Measurements from ENCODE around the gene RPS21.

The RPS21 gene

DNA sequence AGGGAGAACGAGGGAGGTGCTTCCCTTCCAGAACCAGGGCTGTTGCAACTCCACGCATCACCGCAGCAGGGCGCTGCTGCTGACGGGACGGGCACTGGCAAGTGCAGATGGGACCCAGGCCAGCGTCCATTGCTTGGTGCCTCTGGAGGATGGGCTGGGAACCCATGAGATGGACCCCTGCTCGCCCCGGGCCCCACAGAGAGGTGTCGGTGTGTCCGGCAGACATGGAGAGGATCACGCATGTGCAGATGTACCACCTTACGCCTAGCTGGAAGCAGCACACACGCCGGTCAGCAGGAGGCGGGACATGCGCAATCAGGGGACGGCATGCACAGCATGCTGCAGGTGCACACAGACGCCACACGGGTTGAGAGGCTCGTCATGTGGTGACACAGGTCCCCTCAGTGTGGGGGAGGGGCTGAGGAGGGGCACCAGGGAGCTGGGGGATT is 14.5 kb downstream of the RPS21 start:
- H3K27ac ChIP-seq, result no peak overlapping the region
- TF ChIP-seq CTCF (IDR thresholded peaks at IDR 0.05), result no peak
- no peak for DNase-seq (ENCODE audit: low spot score)
- H3K4me3 ChIP-seq, result no peak overlapping the region

- no peak for DNase-seq (ENCODE audit: low spot score)
- H3K4me3 ChIP-seq, result no peak overlapping the region
- TF ChIP-seq CTCF (IDR thresholded peaks at IDR 0.05), result no peak
- H3K27ac ChIP-seq, result no peak overlapping the region
These were observed 15.7 kb downstream of the RPS21 start for GRCh38 chr20:62402456-62403150.

- Histone ChIP-seq H3K27ac (no peak overlapping the region), H3K4me3 (no peak overlapping the region)
- no peak for DNase-seq (ENCODE audit: low spot score)
- no peak for TF ChIP-seq CTCF (IDR thresholded peaks at IDR 0.05)
These were observed 16.4 kb downstream of the RPS21 start for GRCh38 chr20:62403331-62403730.

DNA sequence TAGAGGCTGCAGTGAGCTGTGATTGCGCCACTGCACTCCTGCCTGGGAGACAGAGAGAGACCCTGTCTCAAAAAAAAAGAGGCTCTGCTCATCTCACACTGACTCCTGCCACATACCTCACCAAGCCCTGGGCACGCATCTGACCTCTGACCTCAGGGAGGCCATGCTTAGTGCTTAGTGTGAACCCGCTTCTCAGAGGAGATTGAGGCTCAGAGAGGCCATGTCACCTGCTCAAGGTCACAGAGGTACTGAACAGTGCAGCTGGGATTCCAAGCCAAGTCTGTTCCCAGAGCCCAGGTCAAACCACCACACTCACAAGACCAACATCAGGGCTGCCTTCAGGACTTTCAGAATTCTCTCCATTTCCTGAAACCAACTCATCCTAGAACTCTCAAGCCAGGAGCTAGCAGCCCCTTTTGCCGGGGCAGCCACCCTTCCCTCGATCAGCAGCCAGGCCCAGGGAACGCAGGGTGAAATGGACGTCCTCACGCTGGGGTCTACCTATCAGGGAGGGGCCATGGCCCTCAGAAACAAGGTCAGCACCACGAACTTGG is 17.3 kb downstream of the RPS21 start:
- TF ChIP-seq CTCF (IDR thresholded peaks at IDR 0.05), result no peak
- Histone ChIP-seq H3K27ac (no peak overlapping the region), H3K4me3 (no peak overlapping the region)

DNA sequence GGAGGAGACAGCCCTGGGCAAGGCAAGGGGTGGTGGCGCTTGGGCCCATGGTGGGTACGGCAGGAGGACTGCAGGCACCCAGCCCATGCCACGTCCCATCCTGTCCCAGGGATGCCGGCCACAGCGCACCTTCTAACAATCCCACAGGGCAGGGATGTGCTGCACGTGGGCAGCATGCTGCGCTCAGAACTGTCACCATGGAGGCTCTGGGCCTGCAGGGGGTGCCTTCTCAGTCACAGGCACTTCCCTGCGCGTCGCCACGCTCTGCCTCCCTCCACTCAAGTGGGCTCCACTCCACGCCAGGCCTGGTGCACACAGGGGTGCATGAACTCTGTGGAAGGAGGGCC is 17.8 kb downstream of the RPS21 start:
- TF ChIP-seq CTCF (IDR thresholded peaks at IDR 0.05), result no peak
- Histone ChIP-seq H3K27ac (no peak overlapping the region), H3K4me3 (no peak overlapping the region)
- no peak for DNase-seq (ENCODE audit: low spot score)

More for the DNA sequence above, 17.3 kb downstream of the RPS21 start:
- no peak for DNase-seq (ENCODE audit: low spot score)

GRCh38 chr20:62405108-62405980 is 18.4 kb downstream of the RPS21 start:
- Histone ChIP-seq H3K27ac (no peak overlapping the region), H3K4me3 (peak overlapping the region; percentile 92)
- TF ChIP-seq CTCF (IDR thresholded peaks at IDR 0.05), result peak; percentile 38
- no peak for DNase-seq (ENCODE audit: low spot score)

Data from coronary artery (tissue), 2 donors.